K562 (cell line): ENCODE results near the gene THAP12. TPM values are rescaled to one million over a fixed set of nuclear protein-coding genes. Genes with fewer than 3 reads are reported as not detected.

Experiments used
- ATAC-seq: fragments of 200-7000 bp; cut with Tn5 transposase; 3 replicates; pipeline ENCODE4 v1.9.1; 2020; ENCODE audit warnings: moderate library complexity
- BruUV-seq: library from RNA; stranded (reverse); fragments of 400-500 nt; replicated peaks from 2 replicates; lab custom pipeline; 2021; lab: Mats Ljungman, UMichigan
- CTCF ChIA-PET: fragments of 300-600 bp; formaldehyde crosslinking; extraction: SDS; loops from one replicate; lab custom pipeline; 2021; ENCODE audit warnings: low intra/inter-chr PET ratio; lab: Yijun Ruan, JAX
- POLR2A ChIA-PET: fragments of 300-600, 350-650 bp; sonication (Branson Sonifier 250); formaldehyde crosslinking; extraction: SDS; loops from one replicate; lab custom pipeline; 2021; ENCODE audit warnings: antibody characterized with exemption, inconsistent platforms; lab: Yijun Ruan, JAX
- DNase-seq, 4 experiments: peaks; one replicate each; pipeline versions ENCODE4 v3.0.0 to v3.0.0-alpha.2; 2011 to 2018; ENCODE audit warnings: low spot score in 3 of 4, mixed read lengths in 3 of 4; ENCODE audit errors: extremely low read depth in 1 of 4
- FAIRE-seq: peaks from 2 replicates; lab custom pipeline; 2011; peaks lifted over from hg19 to GRCh38; lab: Jason Lieb, UNC
- H2AFZ ChIP-seq: 2 replicates; pipeline ENCODE4 v1.6.0; 2011; ENCODE audit warnings: low read depth, low read length, control low read depth, inconsistent platforms
- H3K27ac ChIP-seq: fragments of 200-600 bp; 3 replicates; pipeline ENCODE4 v1.8.0; 2011; ENCODE audit warnings: low read depth, mild to moderate bottlenecking, control low read depth, inconsistent platforms, low read length, moderate library complexity, mixed read lengths; ENCODE audit errors: extremely low read depth
- H3K27me3 ChIP-seq, 2 experiments: fragments of 300-600 bp in 1 of 2; 2 replicates in 1 of 2; 3 replicates in 1 of 2; pipeline versions ENCODE4 v1.6.0 to v1.8.0; 2011; ENCODE audit warnings: inconsistent platforms in 2 of 2, low read length in 2 of 2, mild to moderate bottlenecking in 1 of 2, mixed read lengths in 1 of 2, moderate library complexity in 1 of 2; ENCODE audit not compliant: control insufficient read depth in 2 of 2, insufficient read depth in 2 of 2
- H3K36me3 ChIP-seq: fragments of 300-600 bp; 3 replicates; pipeline ENCODE4 v1.8.0; 2011; ENCODE audit warnings: mild to moderate bottlenecking, low read length, inconsistent platforms; ENCODE audit not compliant: control insufficient read depth, insufficient read depth
- H3K4me1 ChIP-seq, 2 experiments: fragments of 200-600 bp in 1 of 2; replicated peaks in 1 of 2; 2 replicates in 1 of 2; 3 replicates in 1 of 2; pipeline versions ENCODE4 v1.5.1 to v1.8.0; 2011; ENCODE audit warnings: inconsistent platforms in 2 of 2, low read length in 2 of 2, mild to moderate bottlenecking in 1 of 2, mixed read lengths in 1 of 2, moderate library complexity in 1 of 2; ENCODE audit not compliant: control insufficient read depth in 2 of 2, insufficient read depth in 2 of 2
- H3K4me2 ChIP-seq: 2 replicates; pipeline ENCODE4 v1.6.1; 2011; ENCODE audit warnings: low read length, control low read depth, inconsistent platforms, mixed read lengths; ENCODE audit not compliant: insufficient read depth
- H3K4me3 ChIP-seq: fragments of 200-600 bp; sonication (generic), shearing (Covaris generic); 2 replicates; pipeline ENCODE4 v1.5.1; 2016; ENCODE audit warnings: control low read depth, inconsistent platforms
- H3K79me2 ChIP-seq: fragments of 200-600 bp; 3 replicates; pipeline ENCODE4 v1.8.0; 2011; ENCODE audit warnings: low read length, inconsistent platforms; ENCODE audit not compliant: control insufficient read depth, insufficient read depth
- H3K9ac ChIP-seq, 2 experiments: 2 replicates each; pipeline versions ENCODE4 v1.6.0 to v1.6.1; 2011; ENCODE audit warnings: low read depth in 2 of 2, low read length in 2 of 2, control low read depth in 1 of 2, inconsistent platforms in 1 of 2, mild to moderate bottlenecking in 1 of 2, mixed read lengths in 1 of 2; ENCODE audit not compliant: insufficient read depth in 1 of 2
- H3K9me1 ChIP-seq: one replicate; pipeline ENCODE4 v1.6.0; 2011; ENCODE audit warnings: inconsistent platforms, mild to moderate bottlenecking, low read length, moderate library complexity; ENCODE audit not compliant: control insufficient read depth, insufficient read depth
- H3K9me3 ChIP-seq: replicated peaks from 2 replicates; pipeline ENCODE4 v1.5.1; 2011; ENCODE audit warnings: low read depth, low read length, inconsistent platforms; ENCODE audit not compliant: control insufficient read depth, insufficient read depth
- H4K20me1 ChIP-seq: replicated peaks from 2 replicates; pipeline ENCODE4 v1.6.1; 2011; ENCODE audit warnings: low read length, inconsistent platforms, mixed read lengths; ENCODE audit not compliant: control insufficient read depth, insufficient read depth
- CHD7 ChIP-seq: fragments of 200-600 bp; sonication (generic); IDR thresholded peaks from one replicate; pipeline ENCODE4 v1.6.1; 2012; ENCODE audit warnings: mild to moderate bottlenecking, low read depth, low read length, inconsistent platforms
- FOXJ3 ChIP-seq: sonication (generic); formaldehyde crosslinking; IDR thresholded peaks from 2 replicates; pipeline ENCODE4 v1.4.0; 2020; ENCODE audit warnings: mild to moderate bottlenecking, missing genetic modification reagents
- KLF13 ChIP-seq: fragments of 450-650 bp; IDR thresholded peaks from 2 replicates; pipeline ENCODE4 v1.6.1; 2016; ENCODE audit warnings: missing genetic modification characterization, low read depth, mild to moderate bottlenecking, missing compliant biosample characterization, moderate library complexity, borderline replicate concordance
- NELFE ChIP-seq: IDR thresholded peaks from 2 replicates; pipeline ENCODE4 v1.6.1; 2011; ENCODE audit warnings: mild to moderate bottlenecking; ENCODE audit not compliant: insufficient read depth, insufficient read length
- PHB ChIP-seq: fragments of 250-450 bp; sonication (Bioruptor Pico); IDR thresholded peaks from 2 replicates; pipeline ENCODE4 v1.5.0; 2021
- PML ChIP-seq: IDR thresholded peaks from 2 replicates; pipeline ENCODE4 v1.6.1; 2012; ENCODE audit warnings: low read length, inconsistent platforms
- RFX5 ChIP-seq: IDR thresholded peaks from 2 replicates; pipeline ENCODE4 v1.6.1; 2011; ENCODE audit warnings: low read depth, mild to moderate bottlenecking, improper control_type of control experiment, low read length
- SREBF1 ChIP-seq: fragments of 150-350 bp; IDR thresholded peaks from 2 replicates; pipeline ENCODE4 v1.6.1; 2014; ENCODE audit warnings: antibody characterized with exemption, low read depth, low read length, borderline replicate concordance
- TFAM ChIP-seq: fragments of 250-450 bp; sonication (Bioruptor Pico); conservative IDR thresholded peaks from 2 replicates; pipeline ENCODE4 v1.5.0; 2021; ENCODE audit warnings: mild to moderate bottlenecking, moderate library complexity
- ZBTB33 ChIP-seq: sonication (generic); formaldehyde crosslinking; IDR thresholded peaks from 2 replicates; pipeline ENCODE4 v1.8.1; 2023; ENCODE audit warnings: mild to moderate bottlenecking, missing genetic modification reagents
- WGBS: fragments of 100-300 bp; shearing (Covaris generic); methylation state at CpG from one replicate; pipeline ENCODE4 v1.1.6; 2016; ENCODE audit warnings: low coverage, mixed read lengths; ENCODE audit not compliant: insufficient coverage; ENCODE audit errors: missing lambda C conversion rate; 5-methylcytosine and 5-hydroxymethylcytosine counted together
- in situ Hi-C: fragments of 300-500 bp; cut with MboI; formaldehyde crosslinking; loops from 4 replicates; pipeline ENCODE4 v1.15.0; 2018; ENCODE audit warnings: inconsistent platforms, mixed read lengths
- intact Hi-C: fragments of 100-400 bp; cut with micrococcal nuclease; formaldehyde crosslinking; loops from 2 replicates; pipeline ENCODE4 v1.14.2; 2022
- polyA plus RNA-seq, 8 experiments: library from polyadenylated mRNA; depleted of rRNA in 4 of 8; stranded (reverse) in 5 of 8; unstranded in 3 of 8; fragments of >200 nt; fragmentation: Nextera tagmentation in 2 of 8; fragmentation: Illumina TruSeq in 1 of 8; extraction: Ambion mirVana in 2 of 8; extraction: Trizol in 1 of 8; gene quantifications; 2 replicates each; pipeline versions ENCODE4 v1.2.1 to v1.2.3, GENCODE V29; 2011 to 2014; ENCODE audit warnings: inconsistent platforms in 1 of 8, missing spikeins in 1 of 8
- total RNA-seq, 7 experiments: library from RNA; depleted of rRNA in 6 of 7; stranded (reverse); fragments of >200 nt in 6 of 7; fragmentation: Illumina TruSeq in 2 of 7; extraction: Trizol in 2 of 7; gene quantifications; 2 replicates each; pipeline versions ENCODE4 v1.2.1 to v1.2.3, GENCODE V29; 2011 to 2021; ENCODE audit warnings: low replicate concordance in 1 of 7

The THAP12 gene
- total and polyA plus RNA-seq, 9 of the 15 experiments (the other 6 are each of a cell fraction or from before 2014, with no cell fraction given) = 28.1 to 103 (median 57.8) TPM

- Histone ChIP-seq H3K9ac (no peak overlapping the region), H3K4me2 (no peak overlapping the region), H3K9me3 (no peaks in the 10 kb centered on the region), H3K9me1 (no peaks in the 10 kb centered on the region), H3K4me3 (no peak overlapping the region), H3K79me2 (peaks cover 87% of the 10 kb centered on the region), H3K36me3 (peaks cover 17% of the 10 kb centered on the region; the same call in 2 of the 3 replicates), H3K4me1 (peaks cover 15 to 17% of the 10 kb centered on the region in 2 experiments), H4K20me1 (peaks cover 15% of the 10 kb centered on the region), H3K27me3 (no peaks in the 10 kb centered on the region), H2AFZ (no peak overlapping the region), H3K27ac (no peak overlapping the region)
- POLR2A ChIA-PET = no interaction called here
- 46% methylated on average over 1 of the region's 1 CpG for WGBS
- FAIRE-seq (no peak), DNase-seq (no peak), ATAC-seq (no peak)
- intact Hi-C loops = no loop called here
- in situ Hi-C loops = no loop called here
- CTCF ChIA-PET = interaction anchor here (0.6 kb wide), 1 partner anchor 722 kb away, joined by 3 read pairs; no protein-coding TSS in a partner anchor
- BruUV-seq = no TSS peak
- TF ChIP-seq CHD7 (no peak), PML (no peak), RFX5 (no peak), PHB (CRISPR knock-in tag) (no peak), KLF13 (tag) (no peak), NELFE (no peak), ZBTB33 (CRISPR knock-in tag) (no peak), FOXJ3 (no peak), TFAM (CRISPR knock-in tag) (no peak), SREBF1 (no peak)
Observed at GRCh38 chr11:76368490-76368889, 12.4 kb downstream of the THAP12 start.
